ENCODE data around the gene FAM187B. TPM values are rescaled to one million over a fixed set of nuclear protein-coding genes. Genes with fewer than 3 reads are reported as not detected.

FAM187B gene
- total and polyA plus RNA-seq, 2 of the 4 experiments (the other 2 are of a cell fraction), result not detected

- TF ChIP-seq BHLHE40 (IDR thresholded peaks at IDR 0.05; ENCODE audit: low read depth, low read length), result no peak
Measured at GRCh38 chr19:35266520-35267352, 38.2 kb upstream of the FAM187B start (continued).

DNA sequence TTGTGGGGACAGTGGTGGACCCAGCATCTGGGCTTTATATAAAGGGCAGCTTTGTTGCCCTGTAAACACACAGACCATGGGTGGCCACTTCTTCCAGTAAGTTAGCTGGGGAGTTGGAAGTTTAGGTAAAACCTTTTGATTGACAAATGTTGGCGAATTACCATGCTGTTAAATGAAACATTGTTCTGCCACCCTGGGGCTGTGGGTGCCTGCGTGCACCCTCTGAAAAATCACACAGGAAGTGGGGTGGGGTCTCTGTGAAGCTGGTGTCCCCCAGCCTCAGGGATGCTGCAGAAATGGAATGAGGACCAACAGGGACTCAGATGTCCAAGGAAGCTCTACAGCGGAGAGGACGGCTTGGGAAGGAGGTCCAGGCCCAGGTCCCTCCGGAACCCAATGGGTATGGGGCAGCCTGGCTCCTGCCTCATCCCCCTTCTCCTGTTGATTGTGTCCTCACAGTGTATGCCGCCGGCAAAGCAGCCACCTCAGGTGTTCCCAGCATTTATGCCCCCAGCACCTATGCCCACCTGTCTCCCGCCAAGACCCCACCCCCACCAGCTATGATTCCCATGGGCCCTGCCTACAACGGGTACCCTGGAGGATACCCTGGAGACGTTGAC is 37.5 kb upstream of the FAM187B start:
- POLR2A ChIA-PET (ENCODE audit: unreplicated experiment), result no interaction called here
- TF ChIP-seq BHLHE40 (IDR thresholded peaks at IDR 0.05; ENCODE audit: low read depth, low read length) (no peak), CHD1 (IDR thresholded peaks at IDR 0.05; ENCODE audit: low read depth, low read length) (no peak), MAZ (IDR thresholded peaks at IDR 0.05; ENCODE audit: borderline replicate concordance, low read depth, low read length) (no peak), CEBPB (IDR thresholded peaks at IDR 0.05; ENCODE audit: low read depth, low read length) (no peak), USF2 (IDR thresholded peaks at IDR 0.05; ENCODE audit: low read depth, low read length) (no peak), NFE2L2 (IDR thresholded peaks at IDR 0.05; ENCODE audit: low read depth, low read length) (no peak), POLR2A (IDR thresholded peaks at IDR 0.05; ENCODE audit: low read depth, low read length) (no peak), CTCF (conservative IDR thresholded peaks at IDR 0.05; ENCODE audit: low read depth, low read length) (no peak), RAD21 (IDR thresholded peaks at IDR 0.05; ENCODE audit: low read length) (no peak), SMC3 (IDR thresholded peaks at IDR 0.05; ENCODE audit: low read depth, low read length) (no peak), MXI1 (IDR thresholded peaks at IDR 0.05; ENCODE audit: borderline replicate concordance, low read depth, low read length) (no peak), RFX5 (IDR thresholded peaks at IDR 0.05; ENCODE audit: low read depth, low read length) (no peak), RCOR1 (IDR thresholded peaks at IDR 0.05; ENCODE audit: insufficient replicate concordance, low read length) (no peak), MAFK (IDR thresholded peaks at IDR 0.05; ENCODE audit: low read depth, low read length) (no peak)

More for the DNA sequence above, 37.5 kb upstream of the FAM187B start:
- intact Hi-C loops (cut with micrococcal nuclease) (loop anchor here (5.0 kb wide), 1 partner anchor 124 kb away; the partner anchor contains the start of gene FXYD7), in situ Hi-C loops (cut with MboI; ENCODE audit: low sequenced_read_pairs) (no loop called here), dilution Hi-C loops (cut with HindIII; ENCODE audit: low sequenced_read_pairs, unreplicated experiment) (no loop called here)
- no peak overlapping the region for H2BK5ac ChIP-seq (ENCODE audit: low read depth, low read length, poor library complexity, severe bottlenecking)
- H3K4ac ChIP-seq (ENCODE audit: low read depth, low read length), result no peak overlapping the region
- no peak overlapping the region for H4K5ac ChIP-seq (ENCODE audit: low read depth, low read length)
- no peak overlapping the region for H3K9ac ChIP-seq (ENCODE audit: low read depth, low read length)
- ATAC-seq (ENCODE audit: low read depth) (no peak), DNase-seq (no peak)
- H3K27ac ChIP-seq (ENCODE audit: insufficient read depth, low read length), result no peak overlapping the region
- H3K9me1 ChIP-seq (ENCODE audit: insufficient read depth, low read length), result peaks cover 8% of the 10 kb centered on the region
- H3K36me3 ChIP-seq (ENCODE audit: control insufficient read depth, insufficient read depth, low read length), result peaks cover 8% of the 10 kb centered on the region
- H3K27me3 ChIP-seq (ENCODE audit: control insufficient read depth, insufficient read depth, low read length), result no peaks in the 10 kb centered on the region
- H2BK20ac ChIP-seq (ENCODE audit: low read depth, low read length), result no peak overlapping the region
- no peak overlapping the region for H3K4me2 ChIP-seq (ENCODE audit: low read depth, low read length)
- no peak overlapping the region for H3K23ac ChIP-seq (ENCODE audit: low read depth, low read length)
- no peak overlapping the region for H2AK5ac ChIP-seq (ENCODE audit: low read depth, low read length)
- H2BK120ac ChIP-seq (ENCODE audit: low read depth, low read length), result no peak overlapping the region
- no peak overlapping the region for H3K4me3 ChIP-seq (ENCODE audit: insufficient read depth, low read depth, low read length)
- H2AK9ac ChIP-seq (replicated peaks; ENCODE audit: low read depth, low read length, poor library complexity), result peak overlapping the region; percentile 74
- no peak overlapping the region for H2BK15ac ChIP-seq (ENCODE audit: low read depth, low read length)
- CTCF ChIA-PET, result no interaction called here
- H3K14ac ChIP-seq (replicated peaks; ENCODE audit: low read depth, low read length), result no peak overlapping the region
- H4K20me1 ChIP-seq (ENCODE audit: insufficient read depth, low read length), result no peaks in the 10 kb centered on the region
- H2AFZ ChIP-seq (replicated peaks; ENCODE audit: low read length, poor library complexity), result no peak overlapping the region
- no peak overlapping the region for H3K18ac ChIP-seq (ENCODE audit: low read depth, low read length)
- peaks cover 9 to 31% of the 10 kb centered on the region in 2 experiments for H3K79me1 ChIP-seq (ENCODE audit: low read depth in 1 of 2, low read length in 2 of 2)
- WGBS, 2 experiments (ENCODE audit: extremely low coverage in 2 of 2, insufficient read length in 1 of 2), result 100% methylated on average over 1 of the region's 10 CpGs; no CpG with 5 or more reads in 1 of the 2 experiments
- BruUV-seq (replicated peaks), result no TSS peak
- H3K4me1 ChIP-seq (ENCODE audit: control insufficient read depth, insufficient read depth, low read length), result peaks cover 7% of the 10 kb centered on the region
- no peaks in the 10 kb centered on the region for H3K9me3 ChIP-seq (ENCODE audit: control insufficient read depth, insufficient read depth, low read length)
- H4K91ac ChIP-seq (ENCODE audit: insufficient read depth, low read depth, low read length), result no peak overlapping the region
- H3K56ac ChIP-seq (ENCODE audit: extremely low read depth, insufficient read depth, low read length), result no peak overlapping the region
- no peak overlapping the region for H4K8ac ChIP-seq (ENCODE audit: low read depth in 2 of 2, low read length in 2 of 2)
